GM23248 (cell line): ENCODE results near the gene PSAP. TPM values are rescaled to one million over a fixed set of nuclear protein-coding genes. Genes with fewer than 3 reads are reported as not detected.

Experiments
- DNase-seq: peaks from one replicate; pipeline ENCODE4 v3.0.0-alpha.2; 2015
- H2AFZ ChIP-seq: fragments of 200-600 bp; sonication (generic); 2 replicates; pipeline ENCODE4 v1.6.1; 2016; ENCODE audit warnings: antibody characterized with exemption
- H3F3A ChIP-seq: fragments of 200-600 bp; sonication (generic); 2 replicates; pipeline ENCODE4 v1.6.1; 2016; ENCODE audit warnings: mild to moderate bottlenecking, antibody characterized with exemption, mixed run types; ENCODE audit not compliant: insufficient read depth
- H3K27ac ChIP-seq: fragments of 200-600 bp; sonication (generic); 2 replicates; pipeline ENCODE4 v1.5.1; 2016; ENCODE audit warnings: mild to moderate bottlenecking
- H3K27me3 ChIP-seq: fragments of 200-600 bp; sonication (generic); replicated peaks from 2 replicates; pipeline ENCODE4 v1.6.1; 2016; ENCODE audit warnings: mild to moderate bottlenecking; ENCODE audit not compliant: insufficient read depth
- H3K36me3 ChIP-seq: fragments of 200-600 bp; sonication (generic); 2 replicates; pipeline ENCODE4 v1.6.1; 2016; ENCODE audit warnings: low read depth, mild to moderate bottlenecking
- H3K4me1 ChIP-seq: fragments of 200-600 bp; sonication (generic); 2 replicates; pipeline ENCODE4 v1.6.1; 2016; ENCODE audit warnings: mild to moderate bottlenecking; ENCODE audit not compliant: insufficient read depth
- H3K4me2 ChIP-seq: fragments of 200-600 bp; sonication (generic); one replicate; pipeline ENCODE4 v1.6.1; 2016; ENCODE audit warnings: mild to moderate bottlenecking; ENCODE audit not compliant: unreplicated experiment
- H3K4me3 ChIP-seq: fragments of 200-600 bp; sonication (generic); 2 replicates; pipeline ENCODE4 v1.5.1; 2016; ENCODE audit warnings: mild to moderate bottlenecking
- H3K79me2 ChIP-seq: fragments of 200-600 bp; sonication (generic); 2 replicates; pipeline ENCODE4 v1.6.1; 2016; ENCODE audit warnings: mild to moderate bottlenecking; ENCODE audit not compliant: insufficient read depth
- H3K9ac ChIP-seq: fragments of 200-600 bp; sonication (generic); 2 replicates; pipeline ENCODE4 v1.6.1; 2016; ENCODE audit warnings: mild to moderate bottlenecking
- H3K9me2 ChIP-seq: fragments of 200-600 bp; sonication (generic); 2 replicates; pipeline ENCODE4 v1.6.1; 2016; ENCODE audit warnings: mixed run types, mild to moderate bottlenecking, moderate library complexity; ENCODE audit not compliant: insufficient read depth
- H3K9me3 ChIP-seq: fragments of 200-600 bp; sonication (generic); one replicate; pipeline ENCODE4 v1.6.1; 2017; ENCODE audit warnings: low read depth
- H4K20me1 ChIP-seq: fragments of 200-600 bp; sonication (generic); 2 replicates; pipeline ENCODE4 v1.6.0; 2016; ENCODE audit not compliant: insufficient read depth
- EZH2 ChIP-seq: fragments of 200-600 bp; sonication (generic); IDR thresholded peaks from 2 replicates; pipeline ENCODE4 v1.6.1; 2018; ENCODE audit warnings: antibody characterized with exemption, mild to moderate bottlenecking; ENCODE audit not compliant: insufficient read depth, poor library complexity, severe bottlenecking
- EZH2phosphoT487 ChIP-seq: fragments of 200-600 bp; sonication (generic); IDR thresholded peaks from 2 replicates; pipeline ENCODE4 v1.6.1; 2018; ENCODE audit warnings: antibody characterized with exemption, moderate library complexity, mild to moderate bottlenecking, low read depth; ENCODE audit not compliant: insufficient read depth
- WGBS, 2 experiments: methylation state at CpG; one replicate each; pipeline ENCODE4 v1.1.6; 2015 to 2017; ENCODE audit warnings: low lambda C conversion rate in 2 of 2, low coverage in 1 of 2; ENCODE audit errors: missing lambda C conversion rate in 2 of 2; 5-methylcytosine and 5-hydroxymethylcytosine counted together
- in situ Hi-C: fragments of 300-500 bp; cut with MboI; formaldehyde crosslinking; loops from 2 replicates; pipeline ENCODE4 v1.15.0; 2020
- polyA plus RNA-seq: library from polyadenylated mRNA; unstranded; fragments of >200 nt; fragmentation: Nextera tagmentation; extraction: Ambion mirVana; gene quantifications from 2 replicates; pipeline ENCODE4 v1.2.1, GENCODE V29; 2016
- total RNA-seq: library from RNA; depleted of rRNA; stranded (reverse); fragments of >200 nt; shearing (Covaris generic); gene quantifications from 2 replicates; pipeline ENCODE4 v1.2.3, GENCODE V29; 2014

PSAP gene
- total and polyA plus RNA-seq, 2 experiments from 2014 or later, result 715 to 1,142 TPM

GRCh38 chr10:71807557-71808510, 43.2 kb downstream of the PSAP start:
- 88 to 89% methylated on average over 17 to 21 of the region's 21 CpGs for WGBS, 2 experiments
- in situ Hi-C loops, result no loop called here
- no peaks in the 10 kb centered on the region for H3K9me2 ChIP-seq
- H3K79me2 ChIP-seq, result no peaks in the 10 kb centered on the region
- H3K4me1 ChIP-seq, result no peaks in the 10 kb centered on the region
- DNase-seq, result no peak
- no peaks in the 10 kb centered on the region for H3K9me3 ChIP-seq
- no peak overlapping the region for H3K9ac ChIP-seq
- TF ChIP-seq EZH2phosphoT487 (no peak), EZH2 (no peak)
- no peak overlapping the region for H3K27ac ChIP-seq
- no peaks in the 10 kb centered on the region for H3K36me3 ChIP-seq
- no peak overlapping the region for H2AFZ ChIP-seq
- H3K4me3 ChIP-seq, result no peak overlapping the region
- no peak overlapping the region for H3K4me2 ChIP-seq
- H3K27me3 ChIP-seq, result no peaks in the 10 kb centered on the region; the same call in 1 of the 2 replicates
- H4K20me1 ChIP-seq, result no peaks in the 10 kb centered on the region
- no peaks in the 10 kb centered on the region for H3F3A ChIP-seq

- Histone ChIP-seq H3K9me3 (no peaks in the 10 kb centered on the region), H3F3A (no peaks in the 10 kb centered on the region), H3K27ac (no peak overlapping the region), H4K20me1 (no peaks in the 10 kb centered on the region), H3K27me3 (no peaks in the 10 kb centered on the region; the same call in 1 of the 2 replicates), H2AFZ (no peak overlapping the region), H3K4me1 (no peaks in the 10 kb centered on the region), H3K4me3 (no peak overlapping the region), H3K36me3 (no peaks in the 10 kb centered on the region), H3K79me2 (no peaks in the 10 kb centered on the region), H3K9ac (no peak overlapping the region), H3K4me2 (no peak overlapping the region), H3K9me2 (no peaks in the 10 kb centered on the region)
- TF ChIP-seq EZH2phosphoT487 (no peak), EZH2 (no peak)
- in situ Hi-C loops, result no loop called here
- 88 to 91% methylated on average over 23 of the region's 23 CpGs for WGBS, 2 experiments
- DNase-seq, result no peak
Measured at GRCh38 chr10:71806704-71807556, 44.1 kb downstream of the PSAP start.

GRCh38 chr10:71805776-71806703, 45.0 kb downstream of the PSAP start:
- no peaks in the 10 kb centered on the region for H3K36me3 ChIP-seq
- H3K27me3 ChIP-seq, result no peaks in the 10 kb centered on the region; the same call in 1 of the 2 replicates
- WGBS, 2 experiments, result 51 to 53% methylated on average over 38 to 41 of the region's 41 CpGs
- no peaks in the 10 kb centered on the region for H3K9me3 ChIP-seq
- H2AFZ ChIP-seq, result no peak overlapping the region
- no peak overlapping the region for H3K27ac ChIP-seq
- DNase-seq, result no peak
- TF ChIP-seq EZH2phosphoT487 (no peak), EZH2 (no peak)
- no peaks in the 10 kb centered on the region for H3F3A ChIP-seq
- in situ Hi-C loops, result no loop called here
- no peak overlapping the region for H3K9ac ChIP-seq
- H4K20me1 ChIP-seq, result no peaks in the 10 kb centered on the region
- no peak overlapping the region for H3K4me2 ChIP-seq
- H3K9me2 ChIP-seq, result no peaks in the 10 kb centered on the region
- no peaks in the 10 kb centered on the region for H3K4me1 ChIP-seq
- H3K4me3 ChIP-seq, result no peak overlapping the region
- no peaks in the 10 kb centered on the region for H3K79me2 ChIP-seq
